Smooth muscle cell (in vitro differentiated cells): ENCODE results near the gene CCNY. TPM values are rescaled to one million over a fixed set of nuclear protein-coding genes. Genes with fewer than 3 reads are reported as not detected.

ENCODE experiments used
- DNase-seq: peaks from one replicate; lab custom pipeline; 2025; ENCODE audit not compliant: unreplicated experiment; lab: John Stamatoyannopoulos, UW
- H2AFZ ChIP-seq: fragments of 200-600 bp; sonication (generic); 2 replicates; pipeline ENCODE4 v1.6.0; 2016; ENCODE audit warnings: antibody characterized with exemption, low read depth, mild to moderate bottlenecking
- H3F3A ChIP-seq: fragments of 200-600 bp; sonication (generic); 2 replicates; pipeline ENCODE4 v1.6.0; 2017; ENCODE audit warnings: antibody characterized with exemption, low read depth
- H3K27ac ChIP-seq: fragments of 200-600 bp; sonication (generic); 2 replicates; pipeline ENCODE4 v1.5.1; 2016; ENCODE audit warnings: low read depth, mild to moderate bottlenecking
- H3K27me3 ChIP-seq: fragments of 200-600 bp; sonication (generic); 2 replicates; pipeline ENCODE4 v1.6.1; 2016; ENCODE audit warnings: low read depth, mild to moderate bottlenecking
- H3K36me3 ChIP-seq: fragments of 200-600 bp; sonication (generic); 2 replicates; pipeline ENCODE4 v1.5.1; 2016; ENCODE audit warnings: low read depth
- H3K4me1 ChIP-seq: fragments of 200-600 bp; sonication (generic); 2 replicates; pipeline ENCODE4 v1.5.1; 2016; ENCODE audit warnings: low read depth
- H3K4me2 ChIP-seq: fragments of 200-600 bp; sonication (generic); 2 replicates; pipeline ENCODE4 v1.6.0; 2016; ENCODE audit warnings: mild to moderate bottlenecking
- H3K4me3 ChIP-seq: fragments of 200-600 bp; sonication (generic); 2 replicates; pipeline ENCODE4 v1.5.1; 2016; ENCODE audit warnings: mild to moderate bottlenecking
- H3K79me2 ChIP-seq: fragments of 200-600 bp; sonication (generic); 2 replicates; pipeline ENCODE4 v1.6.0; 2016; ENCODE audit warnings: low read depth, mild to moderate bottlenecking
- H3K9ac ChIP-seq: fragments of 200-600 bp; sonication (generic); 2 replicates; pipeline ENCODE4 v1.6.0; 2016; ENCODE audit warnings: low read depth
- H3K9me3 ChIP-seq: fragments of 200-600 bp; sonication (generic); replicated peaks from 2 replicates; pipeline ENCODE4 v1.5.1; 2016; ENCODE audit warnings: low read depth
- H4K20me1 ChIP-seq: fragments of 200-600 bp; sonication (generic); 2 replicates; pipeline ENCODE4 v1.6.0; 2016; ENCODE audit warnings: low read depth
- CTCF ChIP-seq: fragments of 200-600 bp; sonication (generic); IDR thresholded peaks from 2 replicates; pipeline ENCODE4 v1.5.1; 2017; ENCODE audit warnings: borderline replicate concordance, mild to moderate bottlenecking, antibody characterized with exemption; ENCODE audit not compliant: insufficient read depth, poor library complexity, severe bottlenecking
- WGBS: methylation state at CpG from one replicate; pipeline ENCODE4 v1.1.7; 2016; ENCODE audit warnings: low lambda C conversion rate; 5-methylcytosine and 5-hydroxymethylcytosine counted together
- polyA plus RNA-seq: library from polyadenylated mRNA; unstranded; fragments of >200 nt; fragmentation: Nextera tagmentation; extraction: Ambion mirVana; gene quantifications from 2 replicates; pipeline ENCODE4 v1.2.1, GENCODE V29; 2016
- total RNA-seq: library from RNA; depleted of rRNA; stranded (reverse); fragments of >200 nt; gene quantifications from 2 replicates; pipeline ENCODE4 v1.2.3, GENCODE V29; 2014

CCNY gene
- total and polyA plus RNA-seq, 2 experiments from 2014 or later: 46.9 to 57.5 TPM

DNA sequence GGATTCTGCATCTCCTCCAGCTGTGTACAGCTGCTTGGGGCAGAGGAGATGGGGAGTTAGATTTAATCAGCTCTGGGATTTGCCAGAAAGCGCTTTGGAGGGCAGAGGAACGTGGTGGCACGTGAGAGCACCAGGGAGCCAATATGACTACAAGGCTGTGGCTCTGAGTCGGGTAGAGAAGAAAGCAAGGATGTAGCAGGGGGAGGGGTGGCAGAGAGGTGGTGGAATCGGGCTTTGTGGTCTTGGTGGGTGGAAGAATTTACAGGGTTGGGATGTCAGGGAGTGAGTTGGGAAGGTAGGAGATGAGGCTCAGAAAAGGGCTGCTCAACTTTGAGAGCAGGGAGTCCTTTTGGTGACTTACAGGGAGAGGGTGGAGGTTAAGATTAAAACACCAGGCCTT lies 113.6 kb downstream of the CCNY start:
- Histone ChIP-seq H3K4me2 (peak overlapping the region; percentile 64), H3K4me1 (peaks cover 51% of the 10 kb centered on the region), H3F3A (peaks cover 5% of the 10 kb centered on the region), H3K9ac (no peak overlapping the region), H3K79me2 (peaks cover 92% of the 10 kb centered on the region), H3K27ac (peak overlapping the region; percentile 65), H3K27me3 (no peaks in the 10 kb centered on the region), H3K9me3 (no peaks in the 10 kb centered on the region), H2AFZ (no peak overlapping the region), H4K20me1 (peaks cover 80% of the 10 kb centered on the region), H3K36me3 (no peaks in the 10 kb centered on the region), H3K4me3 (no peak overlapping the region)
- 45% methylated on average over 5 of the region's 5 CpGs for WGBS
- TF ChIP-seq CTCF: no peak
- no peak for DNase-seq

DNA sequence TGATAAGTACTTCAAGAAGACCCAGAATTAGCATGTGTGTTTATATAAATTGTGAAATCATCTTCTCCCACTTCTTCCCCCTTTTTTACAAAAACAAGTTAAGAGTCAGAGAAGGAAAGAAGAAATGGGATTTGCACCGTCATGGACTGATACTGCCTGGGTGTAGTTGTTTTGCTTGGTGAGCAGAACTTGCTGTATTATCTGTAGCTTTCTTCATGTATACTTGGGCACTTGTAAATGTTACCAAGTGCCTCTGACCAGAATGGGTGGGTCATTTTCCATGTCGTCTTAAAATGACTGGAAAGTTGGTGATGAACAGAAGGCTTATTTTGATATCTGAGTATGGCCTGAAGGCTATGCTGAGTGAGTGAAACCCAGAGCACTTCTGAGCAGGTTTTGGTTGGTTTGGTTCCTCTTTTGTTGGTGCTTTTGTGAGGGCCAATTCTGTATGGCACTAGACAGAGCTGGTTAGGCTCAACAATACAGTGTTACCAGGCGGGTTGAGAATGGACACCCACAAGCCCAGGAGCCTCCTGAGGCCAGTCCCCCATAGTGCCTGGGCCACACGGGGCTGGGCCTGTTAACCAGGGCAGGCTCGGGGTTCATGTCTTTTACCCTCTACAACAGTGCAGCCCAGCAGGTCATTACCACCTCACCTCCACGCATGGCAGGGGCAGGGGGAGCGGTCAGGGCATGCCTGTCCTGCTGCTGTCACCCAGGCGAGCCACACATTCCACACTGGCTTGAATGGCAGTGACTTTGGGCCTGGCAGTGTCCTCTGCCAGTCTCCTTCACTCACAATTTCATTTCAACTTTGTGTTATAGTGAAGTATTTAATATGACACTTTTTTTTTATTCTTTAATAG lies 115.1 kb downstream of the CCNY start:
- H3K9me3 ChIP-seq: no peaks in the 10 kb centered on the region
- peaks cover 88% of the 10 kb centered on the region for H3K79me2 ChIP-seq
- 82% methylated on average over 8 of the region's 8 CpGs for whole genome bisulfite sequencing
- no peak overlapping the region for H2AFZ ChIP-seq
- no peak for TF ChIP-seq CTCF
- peak overlapping the region; percentile 31 for H3K9ac ChIP-seq
- peak overlapping the region; percentile 65 for H3K27ac ChIP-seq
- H3K4me3 ChIP-seq: no peak overlapping the region
- DNase-seq: no peak
- H3F3A ChIP-seq: peaks cover 5% of the 10 kb centered on the region
- no peaks in the 10 kb centered on the region for H3K27me3 ChIP-seq
- H3K4me1 ChIP-seq: peaks cover 40% of the 10 kb centered on the region
- H3K4me2 ChIP-seq: peak overlapping the region; percentile 64
- H3K36me3 ChIP-seq: no peaks in the 10 kb centered on the region
- peaks cover 92% of the 10 kb centered on the region for H4K20me1 ChIP-seq

- 51% methylated on average over 1 of the region's 1 CpG for WGBS
- no peaks in the 10 kb centered on the region for H3K27me3 ChIP-seq
- peaks cover 39% of the 10 kb centered on the region for H3K4me1 ChIP-seq
- H3K4me2 ChIP-seq: peak overlapping the region; percentile 36
- H3K9me3 ChIP-seq: no peaks in the 10 kb centered on the region
- H3K27ac ChIP-seq: peak overlapping the region; percentile 65
- H3K36me3 ChIP-seq: no peaks in the 10 kb centered on the region
- peaks cover 84% of the 10 kb centered on the region for H3K79me2 ChIP-seq
- no peak for TF ChIP-seq CTCF
- H3K4me3 ChIP-seq: no peak overlapping the region
- DNase-seq: no peak
- peaks cover 5% of the 10 kb centered on the region for H3F3A ChIP-seq
- peaks cover 96% of the 10 kb centered on the region for H4K20me1 ChIP-seq
- no peak overlapping the region for H2AFZ ChIP-seq
- no peak overlapping the region for H3K9ac ChIP-seq
Observed at GRCh38 chr10:35452171-35452570, 115.9 kb downstream of the CCNY start.
